Suprapubic skin (tissue), 4 donors: Measurements from ENCODE around the gene CHI3L1. TPM values are rescaled to one million over a fixed set of nuclear protein-coding genes. Genes with fewer than 3 reads are reported as not detected.

Experiments used
- DNase-seq, 2 donors: peaks; one replicate each; pipeline ENCODE4 v3.0.0-alpha.2; 2019; ENCODE audit warnings: low spot score in 2 of 2
- H3K27ac ChIP-seq: fragments of 200-600 bp; sonication (generic); one replicate; pipeline ENCODE4 v1.5.1; 2019
- H3K27me3 ChIP-seq: fragments of 200-600 bp; sonication (generic); one replicate; pipeline ENCODE4 v1.5.1; 2019
- H3K36me3 ChIP-seq: fragments of 200-600 bp; sonication (generic); one replicate; pipeline ENCODE4 v1.5.1; 2019
- H3K4me1 ChIP-seq: fragments of 200-600 bp; sonication (generic); one replicate; pipeline ENCODE4 v1.5.1; 2019
- H3K4me3 ChIP-seq: fragments of 200-600 bp; sonication (generic); one replicate; pipeline ENCODE4 v1.5.1; 2019; ENCODE audit warnings: mild to moderate bottlenecking
- H3K9me3 ChIP-seq: fragments of 200-600 bp; sonication (generic); one replicate; pipeline ENCODE4 v1.5.1; 2019
- CTCF ChIP-seq, 2 donors: fragments of 200-600 bp in 1 of 2; fragments of 450-650 bp in 1 of 2; sonication (generic) in 1 of 2; IDR thresholded peaks; one replicate each; pipeline ENCODE4 v1.5.1; 2016 to 2019; ENCODE audit warnings: antibody characterized with exemption in 2 of 2, mild to moderate bottlenecking in 1 of 2, moderate library complexity in 1 of 2
- EP300 ChIP-seq: sonication (generic); formaldehyde crosslinking; IDR thresholded peaks from one replicate; pipeline ENCODE4 v1.6.1; 2017; ENCODE audit warnings: antibody characterized with exemption
- POLR2A ChIP-seq, 2 donors: fragments of 450-650 bp; IDR thresholded peaks; one replicate each; pipeline ENCODE4 v1.6.1; 2017; ENCODE audit warnings: antibody characterized with exemption in 2 of 2, mild to moderate bottlenecking in 2 of 2, moderate library complexity in 2 of 2
- POLR2AphosphoS5 ChIP-seq, 3 donors: sonication (generic); formaldehyde crosslinking; IDR thresholded peaks; one replicate each; pipeline ENCODE4 v1.6.1; 2017; ENCODE audit warnings: antibody characterized with exemption in 3 of 3
- WGBS: methylation state at CpG from one replicate; pipeline ENCODE4 v1.1.5; 2018; 5-methylcytosine and 5-hydroxymethylcytosine counted together
- total RNA-seq, 4 donors: library from RNA; depleted of rRNA; stranded (reverse); fragments of >200 nt; gene quantifications; one replicate each; pipeline ENCODE4 v1.1.0, GENCODE V29; 2016

The CHI3L1 gene
- total RNA-seq, 4 donors from 2014 or later: 100 to 257 (median 128) TPM

- H3K27ac ChIP-seq: no peak overlapping the region
- H3K9me3 ChIP-seq: no peaks in the 10 kb centered on the region
- H3K4me1 ChIP-seq: no peaks in the 10 kb centered on the region
- TF ChIP-seq EP300 (no peak), CTCF (IDR thresholded peaks at IDR 0.05) (no peak), POLR2A (IDR thresholded peaks at IDR 0.05) (no peak)
- H3K36me3 ChIP-seq: no peaks in the 10 kb centered on the region
- H3K27me3 ChIP-seq: peaks cover 16% of the 10 kb centered on the region
- DNase-seq: no peak
- no peak overlapping the region for H3K4me3 ChIP-seq
- WGBS: 61% methylated on average over 6 of the region's 6 CpGs
Observed at GRCh38 chr1:203161175-203161574, 25.3 kb downstream of the CHI3L1 start.

GRCh38 chr1:203159844-203160243 is 26.7 kb downstream of the CHI3L1 start:
- Histone ChIP-seq H3K4me1 (no peaks in the 10 kb centered on the region), H3K4me3 (no peak overlapping the region), H3K27ac (no peak overlapping the region), H3K9me3 (no peaks in the 10 kb centered on the region), H3K36me3 (no peaks in the 10 kb centered on the region), H3K27me3 (peaks cover 12% of the 10 kb centered on the region)
- TF ChIP-seq EP300: no peak
- no peak for TF ChIP-seq POLR2A (IDR thresholded peaks at IDR 0.05)
- TF ChIP-seq POLR2AphosphoS5 (IDR thresholded peaks at IDR 0.05): no peak
- no peak for TF ChIP-seq CTCF (IDR thresholded peaks at IDR 0.05)
- no peak for DNase-seq
- 85% methylated on average over 1 of the region's 1 CpG for WGBS

GRCh38 chr1:203158960-203159665 is 27.4 kb downstream of the CHI3L1 start:
- Histone ChIP-seq H3K4me3 (no peak overlapping the region), H3K9me3 (no peaks in the 10 kb centered on the region), H3K4me1 (peaks cover 3% of the 10 kb centered on the region), H3K27ac (no peak overlapping the region), H3K36me3 (no peaks in the 10 kb centered on the region), H3K27me3 (peaks cover 12% of the 10 kb centered on the region)
- 87% methylated on average over 9 of the region's 9 CpGs for WGBS
- DNase-seq: no peak
- no peak for TF ChIP-seq CTCF (IDR thresholded peaks at IDR 0.05)
- TF ChIP-seq POLR2A (IDR thresholded peaks at IDR 0.05): no peak
- no peak for TF ChIP-seq EP300
- no peak for TF ChIP-seq POLR2AphosphoS5 (IDR thresholded peaks at IDR 0.05)

- no peak for DNase-seq
- no peak overlapping the region for H3K27ac ChIP-seq
- H3K36me3 ChIP-seq: no peaks in the 10 kb centered on the region
- H3K9me3 ChIP-seq: no peaks in the 10 kb centered on the region
- no peak for TF ChIP-seq POLR2AphosphoS5 (IDR thresholded peaks at IDR 0.05)
- TF ChIP-seq POLR2A (IDR thresholded peaks at IDR 0.05): no peak
- no peak for TF ChIP-seq CTCF (IDR thresholded peaks at IDR 0.05)
- H3K4me3 ChIP-seq: no peak overlapping the region
- WGBS: 79% methylated on average over 1 of the region's 1 CpG
- peaks cover 8% of the 10 kb centered on the region for H3K4me1 ChIP-seq
- peaks cover 12% of the 10 kb centered on the region for H3K27me3 ChIP-seq
Observed at GRCh38 chr1:203158423-203158822, 28.1 kb downstream of the CHI3L1 start.

GRCh38 chr1:203156280-203156679 is 30.2 kb downstream of the CHI3L1 start:
- H3K36me3 ChIP-seq: no peaks in the 10 kb centered on the region
- 81% methylated on average over 1 of the region's 1 CpG for WGBS
- no peak overlapping the region for H3K27ac ChIP-seq
- H3K27me3 ChIP-seq: peaks cover 3% of the 10 kb centered on the region
- H3K4me1 ChIP-seq: peaks cover 8% of the 10 kb centered on the region
- H3K4me3 ChIP-seq: no peak overlapping the region
- DNase-seq: no peak
- no peaks in the 10 kb centered on the region for H3K9me3 ChIP-seq
- TF ChIP-seq EP300: no peak
- TF ChIP-seq POLR2A (IDR thresholded peaks at IDR 0.05): no peak
